GM18511 (cell line): Measurements from ENCODE around the gene CLEC18A.
"Not testable (repeated sequence)": the region's sequence is repeated elsewhere in the genome, so short reads cannot be mapped to it uniquely, and the experiment has no call there.

Source experiments
- ATAC-seq: cut with Tn5 transposase; IDR thresholded peaks from one replicate; pipeline ENCODE4 v1.9.1; 2021; ENCODE audit warnings: mild to moderate bottlenecking, moderate library complexity; ENCODE audit not compliant: unreplicated experiment

Gene CLEC18A

GRCh38 chr16:69951672-69952031 is 518 bp downstream of the CLEC18A start:
- not testable (repeated sequence) for ATAC-seq

DNA sequence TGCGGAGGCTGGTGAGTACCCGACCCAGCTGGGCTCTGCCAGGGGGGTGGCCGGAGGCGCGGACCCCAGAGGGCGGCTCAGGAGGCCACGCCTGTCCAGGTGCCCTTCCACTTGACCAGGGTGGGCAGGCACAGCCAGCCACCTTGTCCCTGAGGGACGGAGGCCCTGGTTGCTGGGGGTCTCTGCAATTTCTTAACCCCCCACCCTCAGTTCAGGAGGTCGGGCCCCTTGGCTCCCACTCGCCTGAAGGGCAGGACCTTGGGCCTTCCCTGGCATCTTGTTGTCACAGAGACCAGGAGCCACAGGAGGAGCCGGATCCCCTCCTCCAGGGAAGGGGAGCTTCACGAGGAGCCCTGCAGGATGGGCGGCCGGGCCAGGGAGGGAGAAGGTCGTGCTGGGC is 982 bp downstream of the CLEC18A start:
- not testable (repeated sequence) for ATAC-seq

GRCh38 chr16:69952572-69953355 is 1.6 kb downstream of the CLEC18A start:
- not testable (repeated sequence) for ATAC-seq

- not testable (repeated sequence) for ATAC-seq
Observed at GRCh38 chr16:69954241-69954640, 3.1 kb downstream of the CLEC18A start.

GRCh38 chr16:69963312-69963711 is 12.2 kb downstream of the CLEC18A start:
- ATAC-seq = not testable (repeated sequence)

DNA sequence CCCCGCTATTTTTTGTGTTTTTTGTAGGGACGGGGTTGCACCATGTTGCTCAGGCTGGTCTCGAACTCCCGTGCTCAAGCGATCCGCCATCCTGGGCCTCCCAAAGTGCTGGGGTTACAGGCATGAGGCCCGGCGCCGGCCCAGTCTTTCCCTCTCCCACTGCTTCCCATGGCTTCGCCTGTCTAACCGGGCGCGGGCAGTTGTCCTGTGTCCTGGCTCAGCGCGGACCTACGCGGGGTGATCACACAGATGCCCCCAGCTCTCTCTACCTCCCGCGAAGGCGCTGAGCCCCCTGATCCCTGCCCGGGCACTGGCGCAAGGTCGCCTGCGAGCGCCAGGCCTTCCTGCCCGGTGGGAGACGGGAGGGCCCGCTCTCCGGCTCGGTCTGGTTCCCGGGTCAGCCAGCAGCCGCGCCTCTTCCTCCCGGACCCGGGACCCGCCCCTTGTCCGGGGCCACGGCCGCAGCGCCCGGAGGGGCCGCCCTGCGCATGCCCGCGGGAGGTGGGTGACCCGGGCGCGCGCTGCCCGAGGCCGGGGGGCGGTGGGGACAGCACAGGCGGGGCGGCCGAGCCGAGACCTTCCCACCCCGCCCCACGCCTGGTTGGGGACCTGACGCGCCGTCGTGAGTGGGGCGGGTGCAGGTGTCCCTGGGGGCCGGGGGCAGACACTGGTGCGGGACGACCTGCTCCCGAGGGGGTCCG is 14.0 kb downstream of the CLEC18A start:
- not testable (repeated sequence) for ATAC-seq

DNA sequence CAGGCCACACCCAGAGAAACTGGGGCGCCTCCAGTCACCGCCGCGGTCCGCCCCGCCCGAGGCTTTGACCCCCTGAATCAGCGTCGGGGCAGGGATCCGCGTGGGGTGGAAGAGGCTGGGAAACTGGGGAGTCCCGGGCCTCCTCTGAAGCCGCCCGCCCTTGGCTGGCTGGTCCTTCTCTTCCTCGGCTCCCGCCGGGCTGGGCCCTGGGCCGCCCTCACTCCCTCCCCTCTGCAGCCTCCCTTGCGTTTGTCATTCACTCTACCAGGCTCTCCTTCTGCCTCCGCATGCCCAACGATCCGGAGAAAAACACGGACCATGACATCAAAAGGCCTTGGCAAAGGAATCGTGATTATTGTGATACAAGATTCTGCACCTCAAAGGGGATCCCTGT is 14.5 kb downstream of the CLEC18A start:
- ATAC-seq = not testable (repeated sequence)

- not testable (repeated sequence) for ATAC-seq
Observed at GRCh38 chr16:69967688-69968087, 16.6 kb downstream of the CLEC18A start.

GRCh38 chr16:69968125-69968524 is 17.0 kb downstream of the CLEC18A start:
- not testable (repeated sequence) for ATAC-seq

DNA sequence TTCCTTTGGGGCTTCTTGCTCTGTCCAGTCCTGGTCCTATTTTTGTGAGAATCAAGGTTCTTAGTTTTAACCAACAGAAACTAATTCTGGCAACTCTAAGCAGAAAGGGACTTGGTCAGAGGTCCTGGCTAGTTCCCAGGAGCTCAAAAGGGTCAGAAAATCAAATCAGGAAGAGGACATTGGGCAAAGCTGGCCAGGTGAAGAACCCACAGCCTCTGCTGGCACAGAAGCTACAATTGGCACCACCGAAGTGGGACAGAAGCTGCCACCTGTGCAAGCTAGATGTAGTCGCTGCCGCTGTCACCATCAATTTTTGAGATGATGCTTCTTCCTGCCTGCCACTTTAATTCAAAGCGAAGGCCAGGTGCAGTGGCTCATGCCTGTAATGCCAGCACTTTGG is 18.5 kb downstream of the CLEC18A start:
- ATAC-seq = not testable (repeated sequence)

DNA sequence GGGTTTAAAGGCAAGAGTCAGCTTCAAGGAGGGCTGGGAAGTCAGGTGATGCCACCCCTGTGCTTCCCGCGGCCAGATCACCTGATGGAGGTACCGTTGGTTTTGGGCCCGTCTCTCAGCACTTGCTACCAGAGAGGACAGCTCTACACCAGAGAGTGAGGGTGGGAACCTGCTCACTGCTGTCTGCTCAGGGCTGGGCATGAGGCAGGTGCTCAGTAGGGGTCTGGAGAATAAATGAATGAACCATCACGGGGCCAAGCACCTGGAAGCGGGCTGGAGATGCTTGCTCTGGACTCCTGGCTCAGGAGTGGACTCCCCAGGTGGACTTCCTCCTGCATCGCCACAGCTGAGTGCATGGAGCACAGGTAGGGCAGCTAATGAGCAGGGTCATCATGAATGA is 21.0 kb downstream of the CLEC18A start:
- not testable (repeated sequence) for ATAC-seq

DNA sequence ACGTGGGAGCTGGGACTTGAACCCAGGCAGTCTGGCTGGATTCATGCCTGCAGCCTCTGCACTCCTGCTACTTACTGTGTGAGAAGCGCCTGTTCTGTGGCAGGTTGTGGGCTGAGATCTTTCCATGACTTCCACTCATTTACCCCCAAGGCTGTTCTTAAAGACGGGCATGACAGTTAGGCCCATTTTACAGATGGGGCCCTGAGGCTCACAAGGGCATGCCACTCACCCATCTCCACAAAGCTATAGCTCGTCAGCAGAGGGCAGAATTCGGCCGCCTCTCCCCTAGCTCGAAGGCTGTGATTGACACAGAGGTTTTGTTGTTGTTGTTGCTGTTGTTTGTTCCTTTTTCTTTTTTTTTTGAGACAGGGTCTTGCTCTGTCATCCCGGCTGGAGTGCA is 21.8 kb downstream of the CLEC18A start:
- ATAC-seq = not testable (repeated sequence)

DNA sequence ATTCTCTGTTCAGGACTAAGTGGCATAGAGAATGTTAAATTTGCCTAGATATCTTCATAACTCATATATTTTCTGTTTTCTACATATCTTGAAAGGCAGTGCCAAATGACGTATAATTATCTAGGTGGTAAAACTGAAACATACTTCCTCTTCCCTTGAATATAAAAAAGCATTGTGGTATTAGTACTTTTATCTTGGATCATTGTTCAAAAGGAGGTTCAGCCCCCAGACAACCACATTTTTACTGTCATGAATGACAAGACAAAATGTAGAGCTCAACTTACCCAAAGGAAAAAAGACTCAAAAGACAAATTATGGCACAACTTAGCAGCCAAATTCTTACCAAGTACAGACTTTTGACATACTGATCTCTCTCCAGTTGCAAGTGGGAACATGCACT is 34.1 kb downstream of the CLEC18A start:
- ATAC-seq = not testable (repeated sequence)

DNA sequence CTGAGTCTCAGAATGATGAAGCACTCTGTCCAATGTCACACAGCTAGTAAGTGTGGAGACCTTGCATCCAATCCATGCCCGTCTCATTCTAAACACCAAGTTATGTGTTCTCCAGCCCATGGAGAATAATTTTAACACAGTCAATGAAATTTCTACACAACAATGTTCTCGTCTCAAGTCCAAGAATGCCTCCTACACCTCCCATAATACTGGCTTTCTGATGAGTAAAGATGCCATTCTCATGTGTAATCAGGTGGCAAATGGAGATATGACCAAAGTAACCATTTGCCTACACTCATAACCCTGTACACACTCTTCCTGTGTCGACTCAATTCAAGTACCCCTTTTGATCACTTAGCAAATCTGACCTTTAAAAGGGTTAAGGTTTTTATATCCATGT is 46.8 kb downstream of the CLEC18A start:
- ATAC-seq = not testable (repeated sequence)

GRCh38 chr16:69999801-70000200 is 48.7 kb downstream of the CLEC18A start:
- ATAC-seq = not testable (repeated sequence)

- ATAC-seq = not testable (repeated sequence)
Observed at GRCh38 chr16:70003511-70003910, 52.4 kb downstream of the CLEC18A start.

DNA sequence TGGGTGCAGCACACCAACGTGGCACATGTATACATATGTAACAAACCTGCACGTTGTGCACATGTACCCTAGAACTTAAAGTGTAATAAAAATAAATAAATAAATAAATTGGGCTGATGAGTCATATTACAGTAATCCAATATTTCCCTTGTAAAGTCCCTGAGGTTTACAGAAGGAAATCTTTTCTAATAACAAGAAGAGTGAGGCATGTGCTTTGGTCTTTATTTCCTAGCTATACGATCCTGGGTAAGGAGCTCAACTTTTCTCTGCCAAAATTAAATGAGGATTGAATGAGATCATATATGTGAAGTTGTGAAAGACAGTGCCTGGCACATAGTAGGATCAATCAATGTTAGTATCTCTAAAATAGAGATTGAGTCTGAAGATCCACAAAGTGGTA is 57.5 kb downstream of the CLEC18A start:
- ATAC-seq = not testable (repeated sequence)

DNA sequence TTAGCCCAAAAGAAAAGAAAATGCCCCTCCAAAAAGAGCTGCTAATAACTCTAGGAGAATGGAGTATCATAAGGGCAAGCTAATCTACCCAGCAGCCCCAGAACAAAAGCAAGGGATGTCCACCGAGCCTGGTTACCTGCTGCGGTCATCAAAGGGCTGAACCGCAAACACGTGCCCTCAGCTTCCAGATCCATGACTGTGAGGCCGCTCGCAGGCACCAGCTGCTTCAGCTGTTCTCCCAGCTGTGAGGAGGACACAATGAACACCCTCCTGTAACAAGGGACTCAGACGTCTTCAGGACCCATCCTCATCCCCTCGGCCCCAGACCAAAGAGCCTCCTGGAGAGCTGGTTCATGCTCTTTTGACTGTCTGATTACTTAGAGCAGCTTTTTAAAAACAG is 59.5 kb downstream of the CLEC18A start:
- ATAC-seq = not testable (repeated sequence)

GRCh38 chr16:70011120-70011519 is 60.0 kb downstream of the CLEC18A start:
- not testable (repeated sequence) for ATAC-seq

DNA sequence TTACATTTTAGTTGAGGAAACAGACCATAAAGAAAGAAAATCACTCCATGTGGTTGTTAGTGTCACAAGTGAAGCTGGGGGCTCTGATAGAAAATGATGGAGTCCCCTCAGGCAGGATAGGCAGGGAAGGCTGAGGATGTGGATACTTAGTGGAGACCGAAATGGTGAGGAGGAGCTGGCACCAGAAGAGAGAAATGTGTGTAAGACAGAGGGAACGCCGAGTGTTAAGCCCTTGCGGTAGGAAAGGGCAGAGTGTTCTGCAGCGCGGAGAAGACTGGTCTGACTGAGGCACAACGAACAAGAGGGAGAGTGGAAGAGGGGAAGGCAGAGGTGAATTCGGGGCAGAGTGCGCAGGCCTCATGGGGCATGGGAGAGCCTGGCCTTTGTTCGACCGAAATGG is 61.2 kb downstream of the CLEC18A start:
- not testable (repeated sequence) for ATAC-seq

DNA sequence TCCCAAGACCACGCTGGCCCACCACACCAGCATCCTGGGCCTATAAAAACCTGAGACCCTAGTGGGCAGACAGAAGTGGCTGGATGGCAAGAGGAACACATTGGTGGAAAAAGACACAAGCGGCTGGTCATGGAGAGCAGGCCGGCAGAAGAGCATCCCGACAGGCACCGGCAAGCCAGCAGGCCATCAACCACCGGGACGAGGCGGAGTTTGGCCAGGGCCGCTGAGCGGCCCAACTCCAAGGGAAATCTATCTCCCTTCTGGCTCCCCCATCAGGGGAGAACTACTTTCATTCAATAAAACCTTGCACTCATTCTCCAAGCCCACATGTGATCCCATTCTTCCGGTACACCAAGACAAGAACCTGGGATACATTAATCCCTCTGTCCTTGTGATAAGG is 61.8 kb downstream of the CLEC18A start:
- ATAC-seq = not testable (repeated sequence)
